A673 (cell line): ENCODE results near the gene GAS6.

Experiments used
- CTCF ChIP-seq: fragments of 300-800, 200-600 bp; sonication (generic); conservative IDR thresholded peaks from 2 replicates; pipeline ENCODE4 v1.5.1; 2017; ENCODE audit warnings: low read depth, mild to moderate bottlenecking, antibody characterized with exemption, low read length, moderate library complexity, mixed read lengths
- EZH2 ChIP-seq: fragments of 200-600 bp; sonication (generic); IDR thresholded peaks from 2 replicates; pipeline ENCODE4 v1.6.1; 2017; ENCODE audit warnings: borderline replicate concordance, low read depth, mild to moderate bottlenecking, mixed read lengths, antibody characterized with exemption, low read length; ENCODE audit not compliant: poor library complexity, severe bottlenecking

- TF ChIP-seq CTCF (no peak), EZH2 (no peak)
Measured at GRCh38 chr13:113771709-113772331, 92.1 kb downstream of the GAS6 start.
